Myocyte (in vitro differentiated cells): ENCODE results near the gene WDR18. TPM values are rescaled to one million over a fixed set of nuclear protein-coding genes. Genes with fewer than 3 reads are reported as not detected.
A peak's percentile ranks its signal among the peaks of the same experiment; 100 is the strongest.
"Not testable (repeated sequence)": the region's sequence is repeated elsewhere in the genome, so short reads cannot be mapped to it uniquely, and the experiment has no call there.

Experiments
- DNase-seq: peaks from one replicate; pipeline ENCODE4 v3.0.0-alpha.2; 2012; ENCODE audit warnings: low read depth
- total RNA-seq: library from RNA; depleted of rRNA; stranded (reverse); fragments of >200 nt; gene quantifications from 2 replicates; pipeline ENCODE4 v1.2.3, GENCODE V29; 2014

The WDR18 gene
- total RNA-seq, 1 donor from 2014 or later = 42.9 TPM

GRCh38 chr19:1018393-1018792 lies 34.2 kb downstream of the WDR18 start:
- no peak for DNase-seq

GRCh38 chr19:1018932-1019615 lies 34.9 kb downstream of the WDR18 start:
- DNase-seq = no peak

- DNase-seq = no peak
Measured at GRCh38 chr19:1019616-1019961, 35.4 kb downstream of the WDR18 start.

GRCh38 chr19:1019980-1020867 lies 36.1 kb downstream of the WDR18 start:
- no peak for DNase-seq

- peak; percentile 98 for DNase-seq
Measured at GRCh38 chr19:1020868-1021425, 36.8 kb downstream of the WDR18 start, which contains the start of gene TMEM259. Gene TMEM259 (minus strand): TSS chr19:1021123. CDS start chr19:1020996, 127 bp downstream.

GRCh38 chr19:1023883-1024188 lies 39.7 kb downstream of the WDR18 start:
- not testable (repeated sequence) for DNase-seq

GRCh38 chr19:1025080-1025479 lies 40.9 kb downstream of the WDR18 start:
- not testable (repeated sequence) for DNase-seq

GRCh38 chr19:1025960-1026782 lies 42.0 kb downstream of the WDR18 start, which contains the start of gene CNN2:
Gene CNN2 (plus strand): TSS chr19:1026608. CDS start chr19:1026662, 54 bp downstream.
- DNase-seq = peak; percentile 80

GRCh38 chr19:1026783-1027649 lies 42.9 kb downstream of the WDR18 start:
- peak; percentile 36 for DNase-seq

GRCh38 chr19:1027650-1028061 lies 43.5 kb downstream of the WDR18 start:
- peak; percentile 14 for DNase-seq

- peak; percentile 97 for DNase-seq
Measured at GRCh38 chr19:1028062-1028926, 44.1 kb downstream of the WDR18 start.

GRCh38 chr19:1032264-1032867 lies 48.2 kb downstream of the WDR18 start:
- no peak for DNase-seq

- DNase-seq = no peak
Measured at GRCh38 chr19:1035998-1036621, 52.0 kb downstream of the WDR18 start.

- DNase-seq = no peak
Measured at GRCh38 chr19:1037621-1038064, 53.5 kb downstream of the WDR18 start.

- no peak for DNase-seq
Measured at GRCh38 chr19:1038978-1039645, 55.0 kb downstream of the WDR18 start.

- peak; percentile 96 for DNase-seq
Measured at GRCh38 chr19:1039646-1040475, 55.7 kb downstream of the WDR18 start, which contains the start of gene ABCA7. Gene ABCA7 (plus strand): TSS chr19:1040107. CDS start chr19:1041362, 1,255 bp downstream.
